HCT116 (cell line): ENCODE measurements around the gene GMPR2. TPM values are rescaled to one million over a fixed set of nuclear protein-coding genes. Genes with fewer than 3 reads are reported as not detected.
"Not testable (repeated sequence)": the region's sequence is repeated elsewhere in the genome, so short reads cannot be mapped to it uniquely, and the experiment has no call there.

Source experiments
- ATAC-seq: fragments of 200-7000 bp; cut with Tn5 transposase; 2 replicates; pipeline ENCODE4 v1.9.1; 2020; ENCODE audit warnings: mild to moderate bottlenecking, moderate library complexity
- BruUV-seq: library from RNA; stranded (reverse); fragments of 400-500 nt; replicated peaks from 2 replicates; lab custom pipeline; 2021; lab: Mats Ljungman, UMichigan
- CTCF ChIA-PET: fragments of 300-600 bp; sonication (Branson Sonifier 250); formaldehyde crosslinking; loops from one replicate; lab custom pipeline; 2021; ENCODE audit warnings: antibody characterized with exemption; lab: Charles Lee
- POLR2A ChIA-PET: fragments of 300-600, 350-600 bp; sonication (Branson Sonifier 250); formaldehyde crosslinking; loops from one replicate; lab custom pipeline; 2021; ENCODE audit warnings: antibody characterized with exemption; lab: Charles Lee
- RAD21 ChIA-PET, 2 experiments: fragments of 300-600 bp; sonication (Branson Sonifier 250); formaldehyde crosslinking; loops; one replicate each; lab custom pipeline; 2023; ENCODE audit warnings: low total read pairs in 2 of 2; ENCODE audit not compliant: uncharacterized antibody in 2 of 2, unreplicated experiment in 2 of 2, low non-redundant PET in 1 of 2; lab: Charles Lee
- DNase-seq: peaks from one replicate; pipeline ENCODE4 v3.0.0-alpha.2; 2010; ENCODE audit warnings: low read depth, low spot score
- H2AFZ ChIP-seq: fragments of 200-600 bp; shearing (Covaris generic), sonication (generic); 2 replicates; pipeline ENCODE4 v1.6.1; 2017; ENCODE audit warnings: low read depth, mixed run types, mixed read lengths, antibody characterized with exemption, low read length; ENCODE audit not compliant: poor library complexity, severe bottlenecking
- H3K27ac ChIP-seq: 2 replicates; pipeline ENCODE4 v1.5.1; 2012; ENCODE audit warnings: low read depth, low read length
- H3K27me3 ChIP-seq: fragments of 200-600 bp; sonication (generic); 2 replicates; pipeline ENCODE4 v1.6.1; 2016; ENCODE audit warnings: mixed run types, low read length, mixed read lengths; ENCODE audit not compliant: insufficient read depth
- H3K36me3 ChIP-seq, 2 experiments: fragments of 200-500 bp in 1 of 2; fragments of 200-600 bp in 1 of 2; sonication (Bioruptor generic) in 1 of 2; sonication (generic) in 1 of 2; 2 replicates each; pipeline versions ENCODE4 v1.5.1 to v1.6.1; 2014 to 2016; ENCODE audit warnings: low read length in 2 of 2, inconsistent platforms in 1 of 2, mixed read lengths in 1 of 2, mixed run types in 1 of 2; ENCODE audit not compliant: insufficient read depth in 2 of 2, control insufficient read depth in 1 of 2
- H3K4me1 ChIP-seq, 2 experiments: fragments of 200-600 bp in 1 of 2; sonication (generic) in 1 of 2; 2 replicates each; pipeline versions ENCODE4 v1.5.1 to v1.6.1; 2012 to 2017; ENCODE audit warnings: low read length in 2 of 2, inconsistent platforms in 1 of 2, mild to moderate bottlenecking in 1 of 2, mixed read lengths in 1 of 2, mixed run types in 1 of 2, moderate library complexity in 1 of 2; ENCODE audit not compliant: insufficient read depth in 2 of 2, control insufficient read depth in 1 of 2
- H3K4me2 ChIP-seq: fragments of 200-600 bp; sonication (generic); 2 replicates; pipeline ENCODE4 v1.6.1; 2017; ENCODE audit warnings: mixed run types, low read length, mixed read lengths
- H3K4me3 ChIP-seq, 2 experiments: fragments of 200-600 bp in 1 of 2; sonication (generic) in 1 of 2; replicated peaks in 1 of 2; 2 replicates each; pipeline ENCODE4 v1.5.1; 2011 to 2016; ENCODE audit warnings: low read length in 2 of 2, control low read depth in 1 of 2, low read depth in 1 of 2, mild to moderate bottlenecking in 1 of 2, mixed read lengths in 1 of 2, mixed run types in 1 of 2
- H3K79me2 ChIP-seq: fragments of 200-600 bp; sonication (generic); 2 replicates; pipeline ENCODE4 v1.6.1; 2017; ENCODE audit warnings: mild to moderate bottlenecking, mixed run types, low read length, moderate library complexity, mixed read lengths; ENCODE audit not compliant: insufficient read depth
- H3K9ac ChIP-seq: fragments of 200-600 bp; sonication (generic); 2 replicates; pipeline ENCODE4 v1.6.1; 2016; ENCODE audit warnings: low read length, mixed read lengths
- H3K9me2 ChIP-seq: fragments of 200-600 bp; sonication (generic), shearing (Covaris generic); 2 replicates; pipeline ENCODE4 v1.6.1; 2017; ENCODE audit warnings: mixed run types, mild to moderate bottlenecking, moderate library complexity; ENCODE audit not compliant: insufficient read depth
- H3K9me3 ChIP-seq, 2 experiments: fragments of 200-500 bp in 1 of 2; fragments of 200-600 bp in 1 of 2; sonication (Bioruptor generic) in 1 of 2; sonication (generic) in 1 of 2; 2 replicates each; pipeline ENCODE4 v1.6.1; 2014 to 2017; ENCODE audit warnings: low read length in 2 of 2, mixed read lengths in 2 of 2, inconsistent platforms in 1 of 2, low read depth in 1 of 2, mild to moderate bottlenecking in 1 of 2, mixed run types in 1 of 2, moderate library complexity in 1 of 2; ENCODE audit not compliant: control insufficient read depth in 1 of 2, insufficient read depth in 1 of 2
- H4K20me1 ChIP-seq: fragments of 200-600 bp; sonication (generic), shearing (Covaris generic); 2 replicates; pipeline ENCODE4 v1.6.1; 2017; ENCODE audit warnings: mixed run types, mild to moderate bottlenecking, moderate library complexity; ENCODE audit not compliant: insufficient read depth
- ATF3 ChIP-seq: IDR thresholded peaks from 2 replicates; pipeline ENCODE4 v1.6.1; 2012
- CBX3 ChIP-seq: IDR thresholded peaks from 2 replicates; pipeline ENCODE4 v1.6.1; 2012; ENCODE audit warnings: low read depth
- CEBPB ChIP-seq: IDR thresholded peaks from 2 replicates; pipeline ENCODE4 v1.6.1; 2012; ENCODE audit warnings: low read depth
- CTCF ChIP-seq, 3 experiments: fragments of 200-600 bp in 1 of 3; sonication (generic) in 1 of 3; IDR thresholded peaks in 2 of 3; conservative IDR thresholded peaks in 1 of 3; 2 replicates each; pipeline ENCODE4 v1.5.1; 2012 to 2017; ENCODE audit warnings: low read depth in 2 of 3, low read length in 2 of 3, antibody characterized with exemption in 1 of 3, borderline replicate concordance in 1 of 3, control low read depth in 1 of 3, mild to moderate bottlenecking in 1 of 3, mixed read lengths in 1 of 3, mixed run types in 1 of 3, moderate library complexity in 1 of 3; ENCODE audit not compliant: insufficient read depth in 1 of 3
- EGR1 ChIP-seq: IDR thresholded peaks from 2 replicates; pipeline ENCODE4 v1.6.1; 2012; ENCODE audit warnings: low read depth
- ELF1 ChIP-seq: IDR thresholded peaks from 2 replicates; pipeline ENCODE4 v1.6.1; 2012; ENCODE audit warnings: low read depth, borderline replicate concordance
- FOSL1 ChIP-seq: IDR thresholded peaks from 2 replicates; pipeline ENCODE4 v1.6.1; 2012; ENCODE audit warnings: low read depth
- MAX ChIP-seq: IDR thresholded peaks from 2 replicates; pipeline ENCODE4 v1.6.1; 2012
- POLR2AphosphoS5 ChIP-seq: IDR thresholded peaks from 2 replicates; pipeline ENCODE4 v1.6.1; 2011; ENCODE audit warnings: mild to moderate bottlenecking, low read depth, low read length, moderate library complexity
- RAD21 ChIP-seq: IDR thresholded peaks from 2 replicates; pipeline ENCODE4 v1.6.1; 2012; ENCODE audit warnings: low read depth, mild to moderate bottlenecking
- SIN3A ChIP-seq: IDR thresholded peaks from 2 replicates; pipeline ENCODE4 v1.6.1; 2012; ENCODE audit warnings: low read depth
- YY1 ChIP-seq: IDR thresholded peaks from 2 replicates; pipeline ENCODE4 v1.6.1; 2011; ENCODE audit warnings: low read length, low read depth, moderate library complexity, mild to moderate bottlenecking; ENCODE audit not compliant: insufficient replicate concordance; ENCODE audit errors: extremely low read depth
- ZBTB33 ChIP-seq: IDR thresholded peaks from 2 replicates; pipeline ENCODE4 v1.6.1; 2011; ENCODE audit warnings: mild to moderate bottlenecking, low read length, moderate library complexity; ENCODE audit not compliant: insufficient replicate concordance; ENCODE audit errors: extremely low read depth
- ZFX ChIP-seq: fragments of 450-650 bp; IDR thresholded peaks from 2 replicates; pipeline ENCODE4 v1.6.1; 2017
- ZNF274 ChIP-seq: fragments of 200-500 bp; sonication (Bioruptor generic); IDR thresholded peaks from 2 replicates; pipeline ENCODE4 v1.6.1; 2014; ENCODE audit warnings: mild to moderate bottlenecking, low read depth, low read length, inconsistent platforms
- intact Hi-C: fragments of 100-400 bp; cut with micrococcal nuclease; formaldehyde crosslinking; loops from 2 replicates; pipeline ENCODE4 v1.10.0; 2022
- total RNA-seq: library from RNA; stranded (reverse); gene quantifications from one replicate; pipeline ENCODE4 v1.2.1, GENCODE V29; 2021; ENCODE audit not compliant: unreplicated experiment

The GMPR2 gene
- total RNA-seq, 1 experiment from 2014 or later, result 66.9 TPM

- RAD21 ChIA-PET, result interaction anchor here (1.1 to 1.9 kb wide), 4 partner anchors 30 to 56 kb away, joined by 3 to 9 read pairs (median 5); partner anchors contain the start of genes DHRS1 (in 2 of the 2), NOP9 (in 2 of the 2) and CHMP4A (in 1 of the 2)
- Histone ChIP-seq H3K9me2 (no peaks in the 10 kb centered on the region), H3K27ac (peak overlapping the region; percentile 99), H3K4me1 (peaks cover 11 to 34% of the 10 kb centered on the region in 2 experiments), H2AFZ (no peak overlapping the region), H3K4me3 (peak overlapping the region; percentile 72 to 75), H4K20me1 (no peaks in the 10 kb centered on the region), H3K36me3 (peaks cover 21 to 28% of the 10 kb centered on the region in 2 experiments; a peak in 3 of 4 replicates), H3K27me3 (no peaks in the 10 kb centered on the region), H3K79me2 (peaks cover 12% of the 10 kb centered on the region; the same call in 1 of the 2 replicates), H3K9me3 (no peaks in the 10 kb centered on the region), H3K4me2 (peak overlapping the region; percentile 85), H3K9ac (peak overlapping the region; percentile 70)
- POLR2A ChIA-PET, result interaction anchor here (1.5 to 2.7 kb wide), 6 partner anchors 28 to 188 kb away, joined by 4 to 30 read pairs (median 7); partner anchors contain the start of genes CBLN3, CIDEB, DHRS1 and KHNYN
- no TSS peak for BruUV-seq
- ATAC-seq (peak; percentile 0; the same call in 1 of the 2 replicates), DNase-seq (no peak)
- intact Hi-C loops, result loop anchor here (1.0 to 2.0 kb wide), 2 partner anchors 54 to 187 kb away; no protein-coding TSS in a partner anchor
- TF ChIP-seq FOSL1 (no peak), ELF1 (no peak), ATF3 (no peak), ZBTB33 (no peak), ZFX (no peak), CEBPB (no peak), CTCF (IDR thresholded peaks at IDR 0.05 in 2 of 3, conservative IDR thresholded peaks at IDR 0.05 in 1 of 3; ENCODE audit: borderline replicate concordance in 1 of 3, insufficient read depth in 1 of 3, low read depth in 2 of 3, low read length in 2 of 3) (no peak), SIN3A (no peak), MAX (no peak), RAD21 (no peak), EGR1 (no peak), ZNF274 (no peak), YY1 (no peak), POLR2AphosphoS5 (no peak), CBX3 (no peak)
- CTCF ChIA-PET, result interaction anchor here (1.0 to 2.8 kb wide), 13 partner anchors 9 to 193 kb away, joined by 3 to 71 read pairs (median 7); partner anchors contain the start of genes CHMP4A, CIDEB, DHRS1 and GMPR2
Observed at GRCh38 chr14:24243336-24243836, 10.7 kb downstream of the GMPR2 start.

- peaks cover 11 to 30% of the 10 kb centered on the region in 2 experiments for H3K4me1 ChIP-seq
- ChIA-PET POLR2A (interaction anchor here (1.1 kb wide), 1 partner anchor 26 kb away, joined by 3 read pairs; the partner anchor contains the start of gene RABGGTA), CTCF (interaction anchor here (1.2 kb wide), 2 partner anchors 52 to 62 kb away, joined by 3 to 4 read pairs; no protein-coding TSS in a partner anchor)
- DNase-seq, intact Hi-C loops, H3K36me3 ChIP-seq, H2AFZ ChIP-seq, H3K4me3 ChIP-seq, H3K27me3 ChIP-seq, H3K9ac ChIP-seq, H4K20me1 ChIP-seq, H3K79me2 ChIP-seq, H3K9me3 ChIP-seq, H3K9me2 ChIP-seq, RAD21 ChIA-PET, BruUV-seq, ATAC-seq, H3K27ac ChIP-seq, H3K4me2 ChIP-seq: not testable (repeated sequence)
Observed at GRCh38 chr14:24245350-24245749, 12.6 kb downstream of the GMPR2 start.
